Sigmoid colon (tissue), 7 donors: ENCODE measurements around the gene PDLIM1. TPM values are rescaled to one million over a fixed set of nuclear protein-coding genes. Genes with fewer than 3 reads are reported as not detected.

ENCODE experiments used
- DNase-seq: peaks from one replicate; pipeline ENCODE4 v3.0.0-alpha.2; 2019
- H3K27ac ChIP-seq, 4 donors: fragments of 200-600 bp; sonication (generic); one replicate each; pipeline ENCODE4 v1.5.1; 2016 to 2019; ENCODE audit warnings: mild to moderate bottlenecking in 1 of 4
- H3K27me3 ChIP-seq, 3 donors: fragments of 200-600 bp; sonication (generic); one replicate each; pipeline ENCODE4 v1.5.1; 2019; ENCODE audit warnings: mild to moderate bottlenecking in 1 of 3
- H3K36me3 ChIP-seq, 4 donors: fragments of 200-600 bp; sonication (generic); one replicate each; pipeline ENCODE4 v1.5.1; 2016 to 2019
- H3K4me1 ChIP-seq, 4 donors: fragments of 200-600 bp; sonication (generic); one replicate each; pipeline ENCODE4 v1.5.1; 2017 to 2019
- H3K4me3 ChIP-seq, 4 donors: fragments of 200-600 bp; sonication (generic); one replicate each; pipeline ENCODE4 v1.5.1; 2017 to 2019; ENCODE audit warnings: mild to moderate bottlenecking in 2 of 4, moderate library complexity in 1 of 4
- H3K9me3 ChIP-seq, 4 donors: fragments of 200-600 bp in 3 of 4; sonication (generic) in 3 of 4; one replicate each; pipeline versions ENCODE4 v1.5.1 to v1.6.1; 2013 to 2019
- EP300 ChIP-seq, 4 donors: sonication (generic); formaldehyde crosslinking; IDR thresholded peaks; one replicate each; pipeline ENCODE4 v1.6.1; 2017; ENCODE audit warnings: antibody characterized with exemption in 4 of 4
- POLR2A ChIP-seq, 2 donors: fragments of 450-650 bp; IDR thresholded peaks; one replicate each; pipeline ENCODE4 v1.6.1; 2016; ENCODE audit warnings: antibody characterized with exemption in 2 of 2, mild to moderate bottlenecking in 2 of 2, moderate library complexity in 2 of 2
- POLR2AphosphoS5 ChIP-seq, 4 donors: sonication (generic); formaldehyde crosslinking; IDR thresholded peaks; one replicate each; pipeline ENCODE4 v1.6.1; 2017; ENCODE audit warnings: antibody characterized with exemption in 4 of 4
- WGBS, 2 donors: extraction: QIAGEN DNeasy Blood & Tissue Kit; methylation state at CpG; one replicate each; pipeline ENCODE4 v1.1.7; 2013; 5-methylcytosine and 5-hydroxymethylcytosine counted together
- intact Hi-C: fragments of 100-400 bp; cut with DNase I; formaldehyde crosslinking; loops from one replicate; pipeline ENCODE4 v1.15.1; 2023
- polyA plus RNA-seq, 3 donors: library from polyadenylated mRNA; stranded (reverse); fragments of 200-250 nt; gene quantifications; one replicate each; pipeline ENCODE4 v1.2.3, GENCODE V29; 2013
- total RNA-seq, 4 donors: library from RNA; depleted of rRNA; stranded (reverse); fragments of >200 nt; gene quantifications; one replicate each; pipeline ENCODE4 v1.1.0, GENCODE V29; 2016
- TF ChIP-seq, protein P1 (sequence below), 4 experiments: fragments of 450-650 bp in 3 of 4; fragments of 200-600 bp in 1 of 4; IDR thresholded peaks; one replicate each; pipeline ENCODE4 v1.5.1; 2016 to 2019; ENCODE audit warnings: antibody characterized with exemption in 4 of 4, mild to moderate bottlenecking in 3 of 4, moderate library complexity in 2 of 4
- donor health status: healthy with polysubstance abuse.
- donor health status: Bipolar disorder and iron deficiency.
- donor health status: healthy.

Gene PDLIM1
- total and polyA plus RNA-seq, 7 donors, result 27.8 to 488 (median 75.3) TPM

DNA sequence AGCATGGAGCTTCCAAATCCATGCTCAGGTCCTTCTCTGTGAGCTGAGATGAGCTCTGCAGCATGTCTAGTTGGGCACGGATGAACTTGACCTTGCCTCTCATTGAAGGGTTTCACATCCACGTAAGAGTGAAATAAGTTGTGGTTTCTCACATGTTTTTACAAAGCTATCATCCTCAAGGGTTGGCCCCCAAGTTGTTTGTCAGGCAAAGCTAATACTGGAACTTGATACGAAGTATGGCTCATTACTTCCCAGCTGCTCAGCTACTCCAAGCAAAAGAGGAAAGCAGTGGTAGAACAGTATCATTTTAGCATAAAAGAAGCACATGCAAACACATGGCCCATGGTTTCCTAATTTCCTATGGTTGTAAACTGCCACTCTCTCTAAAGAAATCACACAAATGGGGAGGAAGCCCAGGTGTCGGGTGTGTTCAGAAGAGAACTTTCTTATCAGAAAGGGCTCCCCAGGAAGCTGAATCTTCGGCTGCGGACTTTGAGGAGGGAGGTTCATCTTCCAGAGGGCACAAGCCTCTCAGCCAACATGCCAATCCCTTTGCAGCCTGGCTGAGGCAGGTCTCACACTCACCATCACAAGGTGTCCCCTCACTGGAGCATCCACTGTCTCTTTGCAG lies 45.3 kb downstream of the PDLIM1 start:
- no peaks in the 10 kb centered on the region for H3K36me3 ChIP-seq
- intact Hi-C loops, result loop anchor here (1.0 to 5.0 kb wide), 2 partner anchors 47 to 117 kb away; partner anchors contain the start of gene PDLIM1

GRCh38 chr10:95244152-95244551 lies 46.7 kb downstream of the PDLIM1 start:
- no peak for DNase-seq
- H3K36me3 ChIP-seq, result no peaks in the 10 kb centered on the region
- no peak overlapping the region for H3K27ac ChIP-seq
- H3K9me3 ChIP-seq, result no peaks in the 10 kb centered on the region
- WGBS, 2 donors, result 21 to 62% methylated on average over 2 of the region's 2 CpGs
- peaks cover 0 to 14% (median 9%) of the 10 kb centered on the region in 4 donors for H3K4me1 ChIP-seq
- H3K4me3 ChIP-seq, result no peak overlapping the region
- TF ChIP-seq POLR2AphosphoS5 (IDR thresholded peaks at IDR 0.05) (no peak), POLR2A (IDR thresholded peaks at IDR 0.05) (no peak), EP300 (IDR thresholded peaks at IDR 0.05) (no peak)
- TF ChIP-seq, protein P1, sequence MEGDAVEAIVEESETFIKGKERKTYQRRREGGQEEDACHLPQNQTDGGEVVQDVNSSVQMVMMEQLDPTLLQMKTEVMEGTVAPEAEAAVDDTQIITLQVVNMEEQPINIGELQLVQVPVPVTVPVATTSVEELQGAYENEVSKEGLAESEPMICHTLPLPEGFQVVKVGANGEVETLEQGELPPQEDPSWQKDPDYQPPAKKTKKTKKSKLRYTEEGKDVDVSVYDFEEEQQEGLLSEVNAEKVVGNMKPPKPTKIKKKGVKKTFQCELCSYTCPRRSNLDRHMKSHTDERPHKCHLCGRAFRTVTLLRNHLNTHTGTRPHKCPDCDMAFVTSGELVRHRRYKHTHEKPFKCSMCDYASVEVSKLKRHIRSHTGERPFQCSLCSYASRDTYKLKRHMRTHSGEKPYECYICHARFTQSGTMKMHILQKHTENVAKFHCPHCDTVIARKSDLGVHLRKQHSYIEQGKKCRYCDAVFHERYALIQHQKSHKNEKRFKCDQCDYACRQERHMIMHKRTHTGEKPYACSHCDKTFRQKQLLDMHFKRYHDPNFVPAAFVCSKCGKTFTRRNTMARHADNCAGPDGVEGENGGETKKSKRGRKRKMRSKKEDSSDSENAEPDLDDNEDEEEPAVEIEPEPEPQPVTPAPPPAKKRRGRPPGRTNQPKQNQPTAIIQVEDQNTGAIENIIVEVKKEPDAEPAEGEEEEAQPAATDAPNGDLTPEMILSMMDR (IDR thresholded peaks at IDR 0.05), result no peak
- intact Hi-C loops, result no loop called here
- no peaks in the 10 kb centered on the region for H3K27me3 ChIP-seq

More for the DNA sequence above, 45.3 kb downstream of the PDLIM1 start:
- Histone ChIP-seq H3K4me1 (peaks cover 0 to 14% (median 9%) of the 10 kb centered on the region in 4 donors), H3K4me3 (no peak overlapping the region), H3K27me3 (no peaks in the 10 kb centered on the region), H3K9me3 (no peaks in the 10 kb centered on the region), H3K27ac (no peak overlapping the region)
- DNase-seq, result no peak
- 62 to 66% methylated on average over 6 of the region's 6 CpGs for WGBS, 2 donors
- TF ChIP-seq POLR2A (IDR thresholded peaks at IDR 0.05) (no peak), EP300 (IDR thresholded peaks at IDR 0.05) (no peak), POLR2AphosphoS5 (IDR thresholded peaks at IDR 0.05) (no peak)
- TF ChIP-seq, protein P1 (IDR thresholded peaks at IDR 0.05), result no peak

DNA sequence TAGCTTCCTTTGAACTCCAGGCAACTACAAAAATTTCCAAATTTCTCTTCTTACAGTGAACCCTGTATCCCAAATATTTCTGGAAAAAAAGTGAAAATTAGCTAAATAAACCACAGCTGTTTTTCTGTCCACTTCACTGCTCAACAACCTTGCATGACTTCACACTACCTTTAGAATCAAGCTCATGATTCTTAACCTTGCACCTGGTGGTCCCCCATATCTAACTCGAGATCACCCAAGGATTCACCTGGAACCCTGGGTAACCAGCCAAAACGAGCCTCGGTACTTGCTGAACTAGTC lies 47.5 kb downstream of the PDLIM1 start:
- Histone ChIP-seq H3K9me3 (no peaks in the 10 kb centered on the region), H3K27me3 (no peaks in the 10 kb centered on the region), H3K36me3 (peaks cover 0 to under 1% (median 0%) of the 10 kb centered on the region in 4 donors), H3K4me1 (peaks cover 0 to 14% (median 9%) of the 10 kb centered on the region in 4 donors), H3K27ac (no peak overlapping the region), H3K4me3 (no peak overlapping the region)
- intact Hi-C loops, result loop anchor here (2.0 kb wide), 1 partner anchor 60 kb away; no protein-coding TSS in a partner anchor
- 69 to 74% methylated on average over 3 of the region's 3 CpGs for WGBS, 2 donors
- DNase-seq, result no peak
- no peak for TF ChIP-seq POLR2A (IDR thresholded peaks at IDR 0.05)
- TF ChIP-seq, protein P1 (IDR thresholded peaks at IDR 0.05), result peak in 1 of 4 experiments; percentile 5

DNA sequence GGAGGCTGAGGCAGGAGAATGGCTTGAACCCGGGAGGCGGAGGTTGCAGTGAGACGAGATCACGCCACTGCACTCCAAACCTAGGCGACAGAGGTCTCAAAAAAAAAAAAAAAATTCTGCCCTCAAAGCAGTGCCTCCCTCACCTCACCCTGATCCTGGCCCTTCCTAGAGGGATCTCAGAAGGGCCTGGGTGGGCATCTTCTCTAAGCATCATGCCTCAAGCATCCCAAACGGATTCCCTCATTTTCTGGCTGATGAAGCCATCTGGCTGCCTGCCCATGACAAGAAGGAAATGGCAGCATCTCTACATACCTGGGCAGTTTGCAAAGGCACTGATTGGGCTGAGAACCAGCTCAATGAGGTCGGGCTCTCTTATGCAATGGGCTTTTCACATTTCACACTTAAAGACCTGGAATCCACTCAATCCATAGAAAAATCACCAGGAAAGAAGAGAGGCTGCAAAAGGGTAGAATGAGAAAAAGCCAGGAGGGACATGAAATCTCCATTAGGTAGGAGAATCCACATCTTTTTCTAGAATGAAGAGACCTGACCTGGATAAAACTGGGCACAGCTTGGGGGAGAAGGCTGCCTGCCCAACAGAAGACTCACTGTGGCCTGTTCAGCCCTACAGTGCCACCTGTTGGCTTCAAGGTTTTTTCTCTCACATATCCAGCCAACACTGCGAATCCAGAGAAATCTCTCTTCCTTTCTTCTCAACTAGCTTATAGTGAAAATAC lies 48.1 kb downstream of the PDLIM1 start:
- Histone ChIP-seq H3K36me3 (peaks cover 0 to 5% (median 0%) of the 10 kb centered on the region in 4 donors), H3K27ac (no peak overlapping the region), H3K4me3 (no peak overlapping the region), H3K27me3 (no peaks in the 10 kb centered on the region), H3K9me3 (no peaks in the 10 kb centered on the region), H3K4me1 (peaks cover 0 to 11% (median 9%) of the 10 kb centered on the region in 4 donors)
- intact Hi-C loops, result loop anchor here (2.0 kb wide), 1 partner anchor 60 kb away; no protein-coding TSS in a partner anchor
- TF ChIP-seq POLR2AphosphoS5 (IDR thresholded peaks at IDR 0.05), result no peak
- TF ChIP-seq, protein P1 (IDR thresholded peaks at IDR 0.05), result peak in 3 of 4 experiments; percentile 24 to 52 (median 28)
- 79 to 81% methylated on average over 8 of the region's 8 CpGs for WGBS, 2 donors
- DNase-seq, result no peak
